OCI-LY1 (cell line): ENCODE data around the gene PROCA1.

Source experiments
- H2AFZ ChIP-seq: fragments of 200-600 bp; sonication (generic), shearing (Covaris generic); 2 replicates; pipeline ENCODE4 v1.6.0; 2014; ENCODE audit warnings: antibody characterized with exemption, mild to moderate bottlenecking, low read length
- H3F3A ChIP-seq: fragments of 200-600 bp; sonication (generic), shearing (Covaris generic); 2 replicates; pipeline ENCODE4 v1.6.0; 2014; ENCODE audit warnings: mild to moderate bottlenecking, antibody characterized with exemption, low read length, moderate library complexity; ENCODE audit not compliant: insufficient read depth
- H3K27ac ChIP-seq: fragments of 200-600 bp; sonication (generic); 2 replicates; pipeline ENCODE4 v1.5.1; 2014; ENCODE audit warnings: low read length, mixed run types, mild to moderate bottlenecking, low read depth; ENCODE audit not compliant: poor library complexity, severe bottlenecking
- H3K27me3 ChIP-seq: fragments of 200-600 bp; sonication (generic); 2 replicates; pipeline ENCODE4 v1.6.0; 2014; ENCODE audit warnings: antibody characterized with exemption, mild to moderate bottlenecking, low read length, moderate library complexity; ENCODE audit not compliant: insufficient read depth
- H3K36me3 ChIP-seq: fragments of 200-600 bp; sonication (generic); 2 replicates; pipeline ENCODE4 v1.6.1; 2014; ENCODE audit warnings: mild to moderate bottlenecking, antibody characterized with exemption, low read length, moderate library complexity, mixed read lengths; ENCODE audit not compliant: insufficient read depth
- H3K4me1 ChIP-seq: fragments of 200-600 bp; sonication (generic); 2 replicates; pipeline ENCODE4 v1.5.1; 2014; ENCODE audit warnings: mild to moderate bottlenecking, low read length, moderate library complexity; ENCODE audit not compliant: insufficient read depth, severe bottlenecking
- H3K4me2 ChIP-seq: fragments of 200-600 bp; sonication (generic), shearing (Covaris generic); 2 replicates; pipeline ENCODE4 v1.6.1; 2014; ENCODE audit warnings: low read length
- H3K4me3 ChIP-seq: fragments of 200-600 bp; sonication (generic); 2 replicates; pipeline ENCODE4 v1.5.1; 2014; ENCODE audit warnings: low read length, low read depth, mild to moderate bottlenecking, mixed read lengths; ENCODE audit not compliant: poor library complexity, severe bottlenecking
- H3K79me2 ChIP-seq: fragments of 200-600 bp; shearing (Covaris generic); 2 replicates; pipeline ENCODE4 v1.6.1; 2016; ENCODE audit warnings: mixed run types, low read length, mixed read lengths; ENCODE audit not compliant: insufficient read depth
- H3K9ac ChIP-seq: fragments of 200-600 bp; sonication (generic), shearing (Covaris generic); 2 replicates; pipeline ENCODE4 v1.6.1; 2014; ENCODE audit warnings: mild to moderate bottlenecking, low read length, mixed read lengths
- H3K9me2 ChIP-seq: fragments of 200-600 bp; sonication (generic), shearing (Covaris generic); 2 replicates; pipeline ENCODE4 v1.6.1; 2014; ENCODE audit warnings: low read depth, mild to moderate bottlenecking, low read length, mixed read lengths
- H3K9me3 ChIP-seq: fragments of 200-600 bp; shearing (Covaris generic); 2 replicates; pipeline ENCODE4 v1.6.1; 2014; ENCODE audit warnings: low read length, mixed read lengths
- H4K20me1 ChIP-seq: fragments of 200-600 bp; sonication (generic), shearing (Covaris generic); 2 replicates; pipeline ENCODE4 v1.6.0; 2016; ENCODE audit warnings: mild to moderate bottlenecking, low read length; ENCODE audit not compliant: insufficient read depth
- EZH2 ChIP-seq: fragments of 200-600 bp; sonication (generic), shearing (Covaris generic); IDR thresholded peaks from 2 replicates; pipeline ENCODE4 v1.8.0; 2017; ENCODE audit warnings: borderline replicate concordance, mixed run types, mild to moderate bottlenecking, antibody characterized with exemption, low read length, moderate library complexity, mixed read lengths
- TF ChIP-seq, protein P1 (sequence below): fragments of 200-600 bp; sonication (generic), shearing (Covaris generic); IDR thresholded peaks from 2 replicates; pipeline ENCODE4 v1.5.1; 2017; ENCODE audit warnings: mild to moderate bottlenecking, antibody characterized with exemption, low read length, moderate library complexity, mixed read lengths

PROCA1 gene

DNA sequence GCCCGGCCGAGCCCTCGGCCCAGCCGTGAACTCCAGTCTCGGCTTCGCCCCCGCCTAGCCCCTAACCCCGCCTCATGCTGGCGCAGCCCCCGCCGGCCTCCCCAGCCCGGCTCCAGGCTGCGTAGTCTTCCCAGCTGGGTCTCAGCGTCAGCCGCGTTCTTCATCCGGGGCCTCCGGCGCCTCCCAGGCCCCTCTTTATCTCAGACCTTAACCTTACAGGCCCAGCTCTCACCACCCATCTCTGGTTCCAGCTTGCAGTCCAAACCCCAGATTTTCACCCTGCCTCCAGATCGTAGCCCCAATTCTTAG lies at the start of gene PROCA1:
Gene PROCA1 (minus strand): TSS at position 166 of the 309 bp plus-strand sequence. CDS start 228 bp downstream, outside the sequence.
- peak within 1 kb of the TSS; percentile 64 for H3K27ac ChIP-seq
- 0 out of 2 replicates have a peak within 1 kb of the TSS, but pooled peaks have one; percentile 9 for H2AFZ ChIP-seq
- TF ChIP-seq, protein P1, sequence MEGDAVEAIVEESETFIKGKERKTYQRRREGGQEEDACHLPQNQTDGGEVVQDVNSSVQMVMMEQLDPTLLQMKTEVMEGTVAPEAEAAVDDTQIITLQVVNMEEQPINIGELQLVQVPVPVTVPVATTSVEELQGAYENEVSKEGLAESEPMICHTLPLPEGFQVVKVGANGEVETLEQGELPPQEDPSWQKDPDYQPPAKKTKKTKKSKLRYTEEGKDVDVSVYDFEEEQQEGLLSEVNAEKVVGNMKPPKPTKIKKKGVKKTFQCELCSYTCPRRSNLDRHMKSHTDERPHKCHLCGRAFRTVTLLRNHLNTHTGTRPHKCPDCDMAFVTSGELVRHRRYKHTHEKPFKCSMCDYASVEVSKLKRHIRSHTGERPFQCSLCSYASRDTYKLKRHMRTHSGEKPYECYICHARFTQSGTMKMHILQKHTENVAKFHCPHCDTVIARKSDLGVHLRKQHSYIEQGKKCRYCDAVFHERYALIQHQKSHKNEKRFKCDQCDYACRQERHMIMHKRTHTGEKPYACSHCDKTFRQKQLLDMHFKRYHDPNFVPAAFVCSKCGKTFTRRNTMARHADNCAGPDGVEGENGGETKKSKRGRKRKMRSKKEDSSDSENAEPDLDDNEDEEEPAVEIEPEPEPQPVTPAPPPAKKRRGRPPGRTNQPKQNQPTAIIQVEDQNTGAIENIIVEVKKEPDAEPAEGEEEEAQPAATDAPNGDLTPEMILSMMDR, result no peak
- TF ChIP-seq EZH2, result no peak
- H3K4me3 ChIP-seq, result peak within 1 kb of the TSS; percentile 66
- no peaks in the 10 kb centered on the region for H3F3A ChIP-seq
- no peaks in the 10 kb centered on the region for H3K27me3 ChIP-seq
- peak within 1 kb of the TSS; percentile 65 for H3K9ac ChIP-seq
- H3K9me3 ChIP-seq, result no peaks in the 10 kb centered on the region
- no peaks in the 10 kb centered on the region for H3K36me3 ChIP-seq
- no peaks in the 10 kb centered on the region for H4K20me1 ChIP-seq
- H3K4me1 ChIP-seq, result peaks cover 27% of the 10 kb centered on the region
- peak within 1 kb of the TSS; percentile 81 for H3K4me2 ChIP-seq
- H3K79me2 ChIP-seq, result no peaks in the 10 kb centered on the region
- H3K9me2 ChIP-seq, result no peaks in the 10 kb centered on the region

GRCh38 chr17:28760601-28761562 lies 49.2 kb upstream of the PROCA1 start:
- H3K4me1 ChIP-seq, result peaks cover 7% of the 10 kb centered on the region
- TF ChIP-seq, protein P1, result no peak
- no peak for TF ChIP-seq EZH2
- H3K9me2 ChIP-seq, result no peaks in the 10 kb centered on the region
- H4K20me1 ChIP-seq, result 0 out of 2 replicates have a peak, but pooled peaks cover 3% of the 10 kb centered on the region
- H3K27me3 ChIP-seq, result no peaks in the 10 kb centered on the region
- no peak overlapping the region for H3K9ac ChIP-seq
- no peak overlapping the region for H3K4me3 ChIP-seq
- no peaks in the 10 kb centered on the region for H3K9me3 ChIP-seq
- no peak overlapping the region for H3K27ac ChIP-seq
- no peaks in the 10 kb centered on the region for H3F3A ChIP-seq
- H3K36me3 ChIP-seq, result peaks cover 51% of the 10 kb centered on the region
- no peak overlapping the region for H3K4me2 ChIP-seq
- no peaks in the 10 kb centered on the region for H3K79me2 ChIP-seq
- H2AFZ ChIP-seq, result no peak overlapping the region

DNA sequence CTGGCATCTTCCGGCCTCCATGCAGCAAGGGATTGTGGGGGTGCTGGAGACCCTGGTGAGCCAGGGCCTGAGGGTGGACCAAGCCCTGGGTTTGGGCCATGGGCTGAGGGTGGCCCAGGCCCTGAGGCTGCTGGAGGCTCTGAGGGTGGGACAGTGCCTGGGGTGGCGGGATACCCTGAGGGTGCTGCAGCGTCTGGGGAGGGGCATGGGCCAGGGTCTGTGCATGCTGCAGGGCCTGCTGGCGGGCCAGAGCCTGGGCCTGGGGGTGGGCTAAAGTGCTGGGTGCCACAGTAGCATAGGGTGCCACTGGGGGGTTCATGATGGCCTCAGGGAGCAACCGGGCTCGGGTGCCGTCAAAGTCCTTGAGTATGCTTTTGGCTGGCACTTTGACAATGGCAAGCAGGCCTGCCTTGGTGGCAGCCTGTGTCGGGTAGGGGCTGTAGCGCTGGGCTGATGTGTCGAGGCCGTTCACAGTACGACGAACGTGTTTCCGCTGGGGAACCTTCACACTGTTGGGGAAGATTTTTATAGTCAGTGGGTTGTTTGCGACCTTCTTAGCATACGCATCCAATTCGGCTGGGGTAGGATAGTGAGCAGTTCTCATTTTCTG lies 47.7 kb upstream of the PROCA1 start:
- Histone ChIP-seq H3K4me3 (no peak overlapping the region), H3K27ac (no peak overlapping the region), H3F3A (no peaks in the 10 kb centered on the region), H3K4me1 (peaks cover 7% of the 10 kb centered on the region), H3K9ac (no peak overlapping the region), H3K9me2 (no peaks in the 10 kb centered on the region), H3K9me3 (no peaks in the 10 kb centered on the region), H3K36me3 (peaks cover 51% of the 10 kb centered on the region), H2AFZ (no peak overlapping the region), H4K20me1 (0 out of 2 replicates have a peak, but pooled peaks cover 3% of the 10 kb centered on the region), H3K4me2 (no peak overlapping the region), H3K79me2 (no peaks in the 10 kb centered on the region), H3K27me3 (no peaks in the 10 kb centered on the region)
- TF ChIP-seq, protein P1, result no peak
- TF ChIP-seq EZH2, result no peak
